ENCODE measurements around the gene RRBP1. TPM values are rescaled to one million over a fixed set of nuclear protein-coding genes. Genes with fewer than 3 reads are reported as not detected.

Gene RRBP1
- total and polyA plus RNA-seq, 2 donors (not counting 3 experiments of a cell fraction or from before 2014, with no cell fraction given): 50.3 to 236 TPM

GRCh38 chr20:17681726-17682102 is 328 bp downstream of the RRBP1 start:
- CTCF ChIA-PET: interaction anchor here (0.6 to 6.2 kb wide), 43 partner anchors 10 to 315 kb away, joined by 3 to 110 read pairs (median 4); partner anchors contain the start of genes BANF2 and DSTN
- FAIRE-seq: no peak

More at GRCh38 chr20:17681726-17682102, 328 bp downstream of the RRBP1 start:
- peak overlapping the region; percentile 23 for H2AFZ ChIP-seq (ENCODE audit: low read depth, low read length)
- POLR2A ChIA-PET: interaction anchor here (0.6 to 2.9 kb wide), 12 partner anchors 15 to 456 kb away, joined by 3 to 20 read pairs (median 4); partner anchors contain the start of genes KAT14 and PET117
- peak overlapping the region; percentile 92 for H3K9ac ChIP-seq (replicated peaks; ENCODE audit: extremely low read depth, insufficient read depth, low read length)
- peaks cover 13% of the 10 kb centered on the region for H3K4me1 ChIP-seq (ENCODE audit: control insufficient read depth, extremely low read depth, insufficient read depth, low read length)
- dilution Hi-C loops (cut with MboI; ENCODE audit: extremely low pct_ligation_motif_present, low sequenced_read_pairs): no loop called here
- peak overlapping the region; percentile 76 for H3K27ac ChIP-seq (ENCODE audit: insufficient read depth, low read depth, low read length)
- no peaks in the 10 kb centered on the region for H3K9me1 ChIP-seq (replicated peaks; ENCODE audit: control insufficient read depth, extremely low read depth, insufficient read depth, low read length)
- H3K36me3 ChIP-seq (ENCODE audit: control insufficient read depth in 2 of 2, extremely low read depth in 1 of 2, insufficient read depth in 2 of 2, low read length in 2 of 2): no peaks in the 10 kb centered on the region
- H4K20me1 ChIP-seq (replicated peaks; ENCODE audit: control insufficient read depth, extremely low read depth, insufficient read depth, low read length): peaks cover 5% of the 10 kb centered on the region
- H3K4me3 ChIP-seq (replicated peaks in 1 of 3; ENCODE audit: insufficient read depth in 1 of 3, low read depth in 1 of 3, low read length in 3 of 3): peak overlapping the region; percentile 44 to 90 (median 62)
- no peak for DNase-seq (ENCODE audit: low read depth, low spot score)
- intact Hi-C loops (cut with micrococcal nuclease): loop anchor here (1.0 to 5.0 kb wide), 10 partner anchors 26 to 606 kb away; partner anchors contain the start of genes BFSP1, DSTN and ZNF133
- no peaks in the 10 kb centered on the region for H3K9me3 ChIP-seq (replicated peaks; ENCODE audit: control insufficient read depth, insufficient read depth, low read length)
- TF ChIP-seq EZH2 (IDR thresholded peaks at IDR 0.05; ENCODE audit: borderline replicate concordance, low read depth, low read length, severe bottlenecking) (no peak), CTCF (IDR thresholded peaks at IDR 0.05; ENCODE audit: extremely low read depth in 1 of 2, insufficient read depth in 1 of 2, low read depth in 1 of 2, low read length in 2 of 2) (no peak), MYC (IDR thresholded peaks at IDR 0.05; ENCODE audit: low read depth, low read length) (no peak), JUN (IDR thresholded peaks at IDR 0.05; ENCODE audit: borderline replicate concordance, insufficient read depth, insufficient read length, low read depth) (no peak), POLR2A (IDR thresholded peaks at IDR 0.05; ENCODE audit: low read depth, low read length) (no peak), POLR2AphosphoS5 (IDR thresholded peaks at IDR 0.05; ENCODE audit: insufficient read depth, low read depth, low read length) (no peak), FOS (IDR thresholded peaks at IDR 0.05; ENCODE audit: borderline replicate concordance, insufficient read depth, low read length) (no peak), MAX (IDR thresholded peaks at IDR 0.05; ENCODE audit: insufficient read depth, insufficient read length) (no peak), GATA2 (IDR thresholded peaks at IDR 0.05; ENCODE audit: insufficient read depth, insufficient read length, low read depth, low read length) (no peak)
- no TSS peak for BruUV-seq (replicated peaks)
- H3K4me2 ChIP-seq (ENCODE audit: insufficient read depth, low read length): no peak overlapping the region
- peaks cover 20 to 23% of the 10 kb centered on the region in 2 experiments for H3K27me3 ChIP-seq (ENCODE audit: control insufficient read depth in 2 of 2, insufficient read depth in 2 of 2, low read length in 2 of 2)
- peaks cover 37% of the 10 kb centered on the region for H3K79me2 ChIP-seq (ENCODE audit: control insufficient read depth, insufficient read depth, low read length)
